GM18870 (cell line): ENCODE results near the gene ADAP1.
"Not testable (repeated sequence)": the region's sequence is repeated elsewhere in the genome, so short reads cannot be mapped to it uniquely, and the experiment has no call there.

Experiments
- ATAC-seq: cut with Tn5 transposase; IDR thresholded peaks from one replicate; pipeline ENCODE4 v1.9.1; 2021; ENCODE audit warnings: moderate library complexity; ENCODE audit not compliant: unreplicated experiment

ADAP1 gene

GRCh38 chr7:883055-884021, 71.1 kb downstream of the ADAP1 start:
- no peak for ATAC-seq

- ATAC-seq = no peak
Measured at GRCh38 chr7:882336-883035, 72.0 kb downstream of the ADAP1 start.

GRCh38 chr7:881441-882234, 72.8 kb downstream of the ADAP1 start:
- ATAC-seq = no peak

DNA sequence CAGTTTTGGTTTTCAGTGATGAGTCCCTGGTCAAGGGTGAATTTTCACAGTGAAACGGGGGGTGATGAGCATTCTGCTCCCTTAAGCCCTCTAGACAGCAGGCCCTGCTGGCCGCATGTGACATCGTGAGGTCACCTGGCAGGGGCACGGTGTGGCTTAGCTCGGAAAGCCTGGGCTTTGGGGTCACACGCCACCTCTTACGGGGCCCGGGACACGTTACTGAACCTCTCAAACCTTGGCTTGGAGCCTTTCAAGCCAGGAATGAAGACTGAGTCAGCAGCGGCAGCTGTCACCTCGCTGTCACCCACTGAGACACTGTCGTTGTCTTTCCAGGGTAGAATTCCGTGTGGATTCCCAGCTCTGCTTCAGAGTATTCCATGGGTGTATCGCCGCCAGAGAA, 74.0 kb downstream of the ADAP1 start:
- ATAC-seq = no peak

DNA sequence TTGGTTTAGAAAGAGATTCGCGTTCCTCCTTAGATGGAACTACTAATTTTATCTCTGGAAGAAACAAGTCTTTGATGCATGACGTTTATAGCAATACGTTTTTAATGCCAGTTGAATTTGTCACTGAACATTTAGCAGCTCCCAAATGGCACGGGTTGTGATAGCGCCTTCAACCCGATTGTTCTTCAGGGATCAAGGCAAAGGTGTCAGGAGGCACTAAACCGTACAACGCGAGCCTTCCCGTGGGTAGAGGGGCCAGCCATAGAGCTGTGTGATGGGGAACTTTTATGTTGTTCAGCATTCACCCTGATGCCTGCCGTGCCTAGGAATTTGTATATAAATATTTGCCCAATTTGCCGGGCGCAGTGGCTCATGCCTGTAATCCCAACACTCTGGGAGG, 74.8 kb downstream of the ADAP1 start:
- ATAC-seq = no peak

DNA sequence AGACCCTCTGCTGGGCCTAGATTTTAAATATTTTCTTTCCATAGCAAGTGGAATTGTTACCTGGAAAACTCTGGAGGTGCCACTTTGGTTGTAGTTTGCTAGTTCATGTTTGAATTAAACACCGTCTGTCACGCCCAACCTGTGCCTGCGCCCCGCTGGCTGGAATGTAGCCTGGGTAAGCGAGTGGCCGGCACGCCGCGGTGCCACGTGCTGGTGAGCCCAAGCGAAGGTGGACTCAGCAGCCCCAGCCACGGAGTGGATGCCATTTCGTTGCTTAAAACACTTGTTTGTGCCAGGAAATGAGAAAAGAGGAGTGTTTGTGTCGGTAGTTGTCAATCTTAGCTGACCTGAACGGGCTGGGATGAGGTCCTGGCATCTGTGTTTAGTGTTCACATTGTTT, 75.4 kb downstream of the ADAP1 start:
- ATAC-seq = no peak

DNA sequence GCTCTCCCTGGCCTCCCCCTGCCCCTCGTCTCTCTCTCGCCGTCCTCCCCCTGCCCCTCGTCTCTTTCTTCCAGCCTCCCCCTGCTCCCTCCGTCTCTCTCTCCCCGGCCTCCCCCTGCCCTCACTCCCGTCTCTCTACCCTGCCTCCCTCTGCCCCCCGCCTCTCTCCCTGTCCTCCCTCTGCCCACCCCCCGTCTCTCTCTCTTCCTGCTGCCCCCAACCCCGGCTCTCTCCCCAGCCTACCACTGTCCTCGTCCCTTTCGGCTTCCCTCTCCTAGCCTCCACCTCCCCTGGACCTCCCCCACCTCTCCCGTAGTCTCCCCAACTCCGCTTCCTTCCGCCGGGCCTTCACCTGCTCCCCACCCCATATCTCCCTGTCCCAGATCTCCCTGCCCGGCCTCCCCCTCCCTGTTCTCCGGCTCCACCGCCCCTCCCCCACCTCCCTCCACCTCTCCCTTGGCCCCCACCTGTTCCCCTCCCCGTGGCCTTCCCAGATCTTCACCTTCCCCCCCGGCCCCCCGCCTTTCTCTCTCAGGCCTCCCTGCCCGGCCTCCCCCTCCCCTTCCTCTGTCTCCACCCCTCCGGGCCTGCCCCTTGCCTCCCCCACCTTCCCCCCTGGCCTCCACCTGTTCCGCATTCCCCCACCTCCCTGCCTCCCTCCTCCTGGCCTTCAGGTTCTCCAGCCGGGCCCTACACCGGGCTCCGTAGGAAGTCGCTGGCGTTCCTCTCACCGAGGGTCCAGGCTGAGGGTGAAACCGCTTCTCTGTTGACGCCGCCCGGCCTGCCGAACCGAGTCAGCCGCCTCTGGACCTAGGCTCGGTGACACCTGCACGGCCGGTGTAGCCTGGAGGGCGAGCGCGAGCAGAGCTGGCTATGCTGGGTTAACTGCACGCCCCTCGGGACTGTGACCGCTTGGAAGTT, 76.9 kb downstream of the ADAP1 start:
- ATAC-seq = no peak

GRCh38 chr7:876972-877311, 77.5 kb downstream of the ADAP1 start:
- ATAC-seq = peak; percentile 6

- ATAC-seq = peak; percentile 46
Measured at GRCh38 chr7:876077-876971, 78.2 kb downstream of the ADAP1 start, which contains the start of gene GET4. Gene GET4, plus strand, starts transcription at chr7:876554. Its CDS starts 92 bp downstream, at chr7:876646.

GRCh38 chr7:875476-876076, 78.9 kb downstream of the ADAP1 start:
- no peak for ATAC-seq

GRCh38 chr7:875051-875450, 79.4 kb downstream of the ADAP1 start:
- ATAC-seq = no peak

GRCh38 chr7:874031-874749, 80.3 kb downstream of the ADAP1 start:
- ATAC-seq = no peak

DNA sequence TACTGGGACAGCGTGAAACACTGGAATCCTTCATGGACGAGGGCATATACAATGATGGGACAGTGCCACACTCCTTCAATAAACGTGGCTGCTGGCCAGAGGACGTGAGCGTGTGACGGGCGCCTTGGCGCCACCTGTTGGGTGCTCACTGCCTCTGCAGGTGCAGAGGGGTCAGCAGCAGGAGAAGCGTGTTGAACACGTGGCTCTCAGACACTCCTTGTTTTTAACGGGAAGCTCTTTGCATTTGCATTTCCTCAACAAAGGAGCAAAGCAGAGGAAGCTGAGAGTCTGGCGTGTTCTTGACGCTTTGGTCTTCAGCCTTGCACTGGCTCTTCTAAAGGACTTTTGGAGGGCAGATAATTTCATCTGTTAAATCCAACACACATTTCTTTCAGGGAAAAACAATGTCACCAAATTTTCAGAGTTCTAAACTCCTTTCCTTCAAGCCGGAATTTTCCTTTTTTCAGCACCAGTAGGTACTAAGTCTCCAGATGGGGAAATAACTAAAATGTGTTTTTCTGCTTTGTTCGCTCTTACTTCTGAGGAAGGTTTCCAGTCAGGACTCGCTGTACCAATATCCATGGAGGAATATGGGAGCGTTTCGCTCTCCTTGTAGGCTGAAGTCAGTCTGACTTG, 81.0 kb downstream of the ADAP1 start:
- ATAC-seq = no peak

- not testable (repeated sequence) for ATAC-seq
Measured at GRCh38 chr7:872685-873084, 81.8 kb downstream of the ADAP1 start.

DNA sequence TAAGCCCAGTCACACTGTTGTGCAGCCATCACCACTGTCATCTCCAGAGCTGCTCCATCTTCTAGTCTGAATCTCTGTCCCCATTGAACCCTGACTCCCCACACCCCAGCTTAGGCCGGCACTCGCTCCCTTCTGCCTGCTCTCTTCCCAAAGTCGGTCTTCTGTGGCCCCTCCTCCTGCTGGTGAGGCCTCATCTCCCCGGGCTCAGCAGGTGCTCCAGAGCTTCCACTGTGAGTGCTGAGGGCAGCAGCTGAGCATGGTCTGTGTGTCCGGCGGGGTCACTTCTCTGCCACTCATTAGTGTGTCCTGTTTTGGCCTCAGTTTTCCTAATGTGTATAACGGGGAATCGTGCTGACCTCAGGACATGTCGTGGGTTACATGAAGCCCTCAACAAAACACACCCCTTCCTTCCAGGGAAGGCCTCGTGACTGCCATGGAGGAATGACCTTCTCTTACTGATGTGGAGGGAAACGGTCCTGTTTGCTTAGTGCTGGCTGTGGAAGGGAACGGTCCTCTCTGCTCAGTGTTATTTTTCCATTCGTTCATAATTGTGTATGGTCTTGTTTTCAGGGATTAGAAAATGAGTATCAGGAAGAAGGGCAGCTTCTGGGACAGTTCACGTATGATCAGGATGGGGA, 82.5 kb downstream of the ADAP1 start:
- no peak for ATAC-seq

- no peak for ATAC-seq
Measured at GRCh38 chr7:869348-869747, 85.1 kb downstream of the ADAP1 start.

DNA sequence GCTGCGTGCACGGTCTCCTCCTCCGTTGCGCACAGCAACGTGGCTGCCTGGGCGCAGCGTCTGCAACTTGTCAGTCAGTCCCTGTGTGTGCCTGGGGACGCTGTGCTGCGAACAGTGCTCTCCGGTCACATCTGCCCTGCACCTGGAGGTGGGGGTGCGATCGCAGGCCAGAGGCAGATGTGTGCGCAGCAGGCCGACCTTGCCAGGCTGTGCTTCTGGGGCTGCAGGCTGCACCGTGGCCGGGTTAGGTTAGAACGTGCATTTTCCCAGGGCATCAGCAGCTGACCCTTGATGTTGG, 86.3 kb downstream of the ADAP1 start:
- no peak for ATAC-seq
